HPDE6-E6E7 (cell line): ENCODE measurements around the gene C2orf69.

ENCODE experiments used
- DNase-seq: peaks from one replicate; pipeline ENCODE4 v3.0.0; 2011; ENCODE audit warnings: missing footprints; ENCODE audit errors: extremely low spot score

Gene C2orf69

DNA sequence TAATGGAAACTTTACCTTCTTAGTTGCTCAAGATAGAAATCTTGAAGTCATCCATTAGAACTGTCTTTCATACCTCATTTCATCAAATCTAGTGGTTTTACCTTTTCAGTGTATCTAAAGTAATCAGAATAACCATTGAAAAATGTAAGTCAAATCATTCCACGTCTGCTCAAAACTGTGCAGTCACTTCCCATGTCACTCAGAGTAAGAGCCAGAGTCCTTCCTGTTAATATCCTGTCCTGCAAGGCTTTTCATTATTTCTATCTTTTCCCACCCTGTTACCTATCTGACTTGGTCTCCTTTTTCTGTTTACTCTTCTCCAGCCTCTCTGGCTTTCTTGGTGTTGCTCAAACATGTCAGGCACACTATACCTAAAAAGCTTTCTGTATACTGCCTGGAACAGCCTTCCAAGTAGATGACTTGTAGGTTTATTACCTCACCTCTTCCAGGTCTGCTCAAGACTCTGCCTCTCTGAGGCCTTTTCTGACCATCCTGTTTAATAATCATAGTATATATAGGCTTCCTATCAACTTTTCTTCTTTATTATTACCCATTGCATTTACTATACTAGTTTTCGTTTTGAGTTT, 3.4 kb downstream of the C2orf69 start:
- DNase-seq = no peak

DNA sequence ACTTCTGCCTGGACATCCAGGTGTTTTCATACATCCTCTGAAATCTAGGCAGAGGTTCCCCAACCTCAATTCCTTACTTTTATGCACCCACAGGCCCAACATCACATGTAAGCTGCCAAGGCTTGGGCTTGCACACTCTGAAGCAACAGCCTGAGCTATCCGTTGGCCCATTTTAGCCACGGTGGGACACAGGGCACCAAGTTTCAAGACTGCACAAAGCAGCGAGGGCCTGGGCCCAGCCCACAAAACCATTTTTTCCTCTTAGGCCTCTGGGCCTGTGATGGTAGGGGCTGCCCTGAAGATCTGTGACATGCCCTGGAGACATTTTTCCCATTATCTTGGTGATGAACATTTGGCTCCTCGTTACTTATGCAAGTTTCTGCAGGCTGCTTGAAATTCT, 5.9 kb downstream of the C2orf69 start:
- no peak for DNase-seq

DNA sequence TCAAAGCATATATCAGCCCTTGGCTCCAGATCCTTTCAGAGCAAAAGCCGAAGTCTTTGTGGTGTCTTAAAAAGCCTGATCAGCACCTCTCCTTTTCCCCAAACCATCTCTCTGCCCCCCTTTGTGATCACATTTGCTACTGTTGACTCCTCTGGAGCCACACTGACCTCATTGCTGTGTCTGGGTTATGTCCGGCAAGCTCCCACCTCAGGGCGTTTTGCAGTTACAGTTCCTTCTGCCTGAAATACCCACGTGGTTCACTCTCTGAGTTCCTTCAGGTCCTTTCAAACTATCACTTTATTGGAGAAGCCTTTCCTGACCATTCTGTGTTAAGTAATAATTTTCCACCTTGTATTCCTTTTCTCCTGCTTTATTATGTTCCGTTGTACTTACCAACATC, 11.8 kb downstream of the C2orf69 start:
- no peak for DNase-seq

DNA sequence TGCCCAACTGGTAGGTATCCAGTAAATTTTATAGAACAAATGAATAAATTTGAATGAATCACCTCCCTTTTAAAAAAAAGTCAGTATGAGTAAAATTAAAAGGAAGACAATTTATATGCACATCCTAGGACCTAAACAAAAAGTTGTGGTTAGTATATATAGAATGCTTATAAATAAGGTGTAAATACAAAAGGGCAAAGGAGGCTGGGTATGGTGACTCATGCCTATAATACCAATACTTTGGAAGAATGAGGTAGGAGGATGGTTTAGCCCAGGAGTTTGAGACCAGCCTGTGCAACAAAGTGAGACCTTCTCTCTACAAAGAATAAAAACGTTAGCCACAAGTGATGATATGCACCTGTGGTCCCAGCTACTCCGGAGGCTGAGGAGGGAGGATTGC, 12.8 kb downstream of the C2orf69 start:
- no peak for DNase-seq

DNA sequence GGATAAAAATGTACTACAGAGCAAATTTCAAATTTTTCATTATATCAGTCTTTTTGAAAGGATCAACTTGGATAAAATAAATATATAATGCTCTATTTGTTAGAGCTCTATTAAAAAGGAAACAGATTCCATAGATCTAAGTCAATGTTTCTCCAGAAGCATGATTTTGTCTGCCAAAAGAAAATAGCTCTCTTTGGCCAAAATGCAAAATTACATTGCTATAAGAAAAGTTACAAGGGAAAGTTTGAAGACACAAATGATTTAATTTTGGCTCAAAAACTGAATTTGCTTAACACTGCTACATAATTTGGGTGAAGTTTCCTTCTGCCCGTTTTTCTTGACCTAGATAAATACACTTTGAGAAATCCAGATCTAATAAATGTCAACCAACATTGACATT, 15.7 kb downstream of the C2orf69 start:
- DNase-seq = no peak

DNA sequence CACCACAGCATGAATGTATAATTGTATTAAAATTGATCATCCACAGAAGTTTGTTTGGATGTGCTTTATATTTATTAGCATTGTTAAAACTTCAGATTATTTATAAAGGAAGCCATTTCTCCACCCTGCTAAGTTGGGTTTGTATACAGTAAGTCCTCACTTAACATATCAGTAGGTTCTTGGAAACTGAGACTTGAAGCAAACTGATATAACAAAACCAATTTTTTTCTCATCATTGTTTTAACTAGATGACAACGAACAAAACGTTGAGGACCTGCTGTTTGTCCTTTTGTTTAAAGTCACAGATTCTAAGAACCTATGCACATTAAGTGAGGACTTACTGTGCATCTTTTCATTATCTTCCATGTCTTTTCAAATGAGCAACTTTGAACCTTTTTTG, 17.1 kb downstream of the C2orf69 start:
- DNase-seq = no peak

DNA sequence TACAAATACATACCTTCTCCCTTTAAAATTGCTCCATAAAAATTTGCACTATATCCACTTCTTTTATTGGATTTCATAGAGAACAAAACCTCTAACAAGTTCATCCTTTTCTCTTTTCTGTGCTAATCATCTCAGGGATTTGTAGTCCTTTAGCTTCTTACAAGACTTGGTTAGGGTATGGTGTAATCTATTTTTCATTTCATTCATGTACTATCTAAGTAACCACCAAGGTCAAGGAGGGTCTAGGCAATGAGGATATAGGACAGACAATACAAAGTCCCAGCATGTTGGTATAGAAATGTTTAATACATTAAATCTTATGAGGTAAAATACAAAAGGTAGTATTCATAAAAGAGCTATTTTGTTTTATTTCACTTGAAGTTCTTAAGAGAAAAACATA, 17.5 kb downstream of the C2orf69 start:
- DNase-seq = no peak

DNA sequence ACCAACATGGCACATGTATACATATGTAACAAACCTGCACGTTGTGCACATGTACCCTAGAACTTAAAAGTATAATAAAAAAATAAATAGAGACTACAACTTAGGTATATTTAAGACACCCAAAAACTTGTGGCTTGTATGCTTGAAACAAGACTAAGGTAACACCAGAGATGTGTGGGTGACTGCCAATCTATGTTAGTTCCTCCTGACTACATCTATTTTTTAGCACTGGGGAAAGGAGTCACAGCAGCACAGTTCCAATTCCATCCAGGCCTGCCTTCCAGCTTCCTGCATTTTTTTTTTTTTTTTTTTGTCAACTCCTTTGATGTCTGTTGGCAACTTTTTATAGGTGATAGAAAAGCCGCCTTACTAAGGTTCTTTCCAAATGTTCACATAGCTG, 18.2 kb downstream of the C2orf69 start:
- no peak for DNase-seq

DNA sequence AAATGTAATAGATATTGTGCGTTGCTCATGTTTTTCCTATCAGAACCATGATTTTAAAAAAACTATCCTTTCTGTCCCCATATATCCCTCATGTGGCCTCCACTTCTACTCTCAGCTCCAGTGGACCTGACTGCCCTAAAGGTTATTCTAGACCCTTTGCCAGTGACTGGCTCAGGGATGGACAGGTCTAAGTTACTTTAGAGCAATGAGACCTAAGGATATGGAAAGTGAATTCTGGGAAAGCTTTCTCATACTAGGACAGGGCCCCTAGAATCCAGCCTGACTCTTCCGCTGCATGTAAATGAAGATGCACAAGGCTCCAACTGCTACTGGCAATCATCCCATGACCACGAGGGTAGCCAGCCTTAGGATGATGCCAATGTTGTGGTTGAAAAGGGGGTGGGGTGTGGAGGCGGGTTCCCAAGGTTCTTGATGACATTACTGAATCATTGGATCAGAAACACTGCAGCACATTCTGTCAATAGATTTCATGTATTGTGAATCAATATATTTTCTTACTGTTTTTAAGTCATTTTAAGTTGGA, 21.3 kb downstream of the C2orf69 start:
- DNase-seq = no peak

DNA sequence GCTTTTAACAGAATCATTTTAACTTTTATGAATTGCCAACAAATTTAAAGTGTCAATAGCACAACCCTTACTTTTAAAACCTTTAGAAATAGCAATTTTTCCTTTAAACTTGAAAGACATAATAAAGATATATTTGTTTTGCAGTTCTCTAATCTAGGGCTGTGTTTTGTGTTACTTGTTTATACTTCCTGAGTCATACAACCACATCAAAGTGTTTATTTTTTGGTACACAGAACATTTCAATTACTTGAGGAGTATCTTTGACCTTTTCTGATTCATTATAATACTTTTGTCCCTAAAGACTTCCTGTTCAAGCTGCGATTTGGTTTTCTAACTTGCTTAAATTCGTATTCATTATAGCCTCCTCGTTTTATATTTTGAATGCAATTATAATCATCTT, 22.4 kb downstream of the C2orf69 start:
- no peak for DNase-seq

DNA sequence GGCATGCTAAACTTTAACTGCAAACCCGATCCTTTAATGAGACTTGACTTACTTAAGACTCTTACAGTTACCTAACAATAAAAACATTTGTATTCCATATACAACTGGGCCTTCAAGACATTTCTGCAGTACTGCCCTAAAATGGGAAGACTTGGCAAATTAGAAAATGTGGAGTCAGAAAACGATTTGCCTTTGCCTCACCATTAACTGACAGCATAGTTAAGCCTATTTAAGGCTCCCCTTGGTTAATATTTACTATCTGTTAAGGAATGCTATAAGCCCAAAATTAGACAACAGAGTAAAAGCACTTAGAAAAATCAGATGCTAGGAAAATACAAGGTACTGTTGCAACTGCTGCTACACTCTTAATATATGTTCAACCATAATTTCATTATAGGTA, 25.5 kb downstream of the C2orf69 start:
- no peak for DNase-seq

DNA sequence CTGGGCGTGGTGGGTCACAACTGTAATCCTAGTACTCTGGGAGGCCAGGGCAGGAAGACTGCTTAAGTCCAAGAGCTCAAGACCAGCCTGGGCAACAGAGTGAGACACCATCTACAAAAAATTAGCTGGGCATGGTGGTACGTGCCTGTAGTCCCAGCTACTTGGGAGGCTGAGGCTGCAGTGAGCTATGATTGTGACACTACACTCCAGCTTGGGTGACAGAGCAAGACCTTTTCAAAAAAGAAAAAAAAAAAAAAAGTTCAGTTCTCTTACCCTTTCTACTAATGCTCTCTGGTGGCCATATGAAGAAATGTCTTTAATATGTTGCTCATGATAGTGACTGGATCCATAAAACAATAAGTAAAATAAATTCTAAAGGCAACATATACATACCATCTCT, 29.3 kb downstream of the C2orf69 start:
- no peak for DNase-seq

DNA sequence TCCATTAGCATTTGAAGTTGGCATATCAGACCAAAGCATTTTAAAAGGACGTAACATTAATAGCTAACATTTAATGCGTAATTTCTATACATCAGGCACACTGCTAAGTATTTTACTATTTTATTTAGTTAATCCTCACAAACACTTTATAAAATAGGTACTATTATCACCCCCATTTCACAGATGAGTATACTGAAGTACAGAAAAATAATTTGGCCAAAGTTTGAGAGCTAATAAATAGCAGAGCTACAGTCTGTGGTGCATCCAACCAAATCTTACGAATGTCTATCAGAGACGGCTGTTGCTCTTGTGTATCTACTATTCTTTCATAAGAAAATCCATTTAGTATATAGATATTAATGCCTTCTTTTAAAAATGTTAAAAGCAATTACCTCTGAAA, 32.3 kb downstream of the C2orf69 start:
- DNase-seq = no peak

DNA sequence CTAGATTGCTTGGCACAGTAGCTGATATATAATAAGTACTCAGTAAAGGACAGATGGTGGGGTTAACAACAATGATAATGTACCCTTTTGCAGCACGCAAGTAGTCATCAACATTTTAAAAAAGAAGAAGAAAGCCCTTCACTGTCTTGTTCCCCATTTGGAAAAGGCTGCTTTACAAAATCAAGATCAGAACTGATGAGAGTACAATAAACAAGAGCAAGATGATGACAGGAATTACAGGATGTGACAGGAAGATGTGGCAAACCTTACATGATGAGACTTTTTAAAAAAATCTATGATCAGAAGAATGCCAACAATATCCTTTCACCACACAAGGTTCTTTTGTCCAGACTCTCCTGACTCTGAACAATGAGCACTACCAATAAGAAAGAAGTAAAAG, 35.1 kb downstream of the C2orf69 start:
- no peak for DNase-seq

DNA sequence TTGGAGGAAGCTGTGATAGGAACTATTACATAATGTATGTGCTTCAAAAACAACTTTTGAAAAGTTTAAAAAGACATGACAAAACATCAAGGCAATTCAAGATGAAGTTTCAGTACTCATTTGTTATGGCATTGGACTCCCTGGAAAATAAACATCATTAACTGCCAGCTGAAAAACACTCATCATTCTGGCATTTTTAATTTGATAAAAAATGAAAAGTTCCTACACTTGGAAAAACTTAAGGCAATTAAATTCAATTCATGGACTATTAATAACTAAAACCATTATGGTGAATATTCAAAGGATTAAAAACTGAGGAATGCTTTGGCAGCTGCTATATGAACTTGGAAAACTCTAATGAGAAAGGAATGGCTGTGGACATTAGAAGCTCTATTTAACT, 35.7 kb downstream of the C2orf69 start:
- DNase-seq = no peak

DNA sequence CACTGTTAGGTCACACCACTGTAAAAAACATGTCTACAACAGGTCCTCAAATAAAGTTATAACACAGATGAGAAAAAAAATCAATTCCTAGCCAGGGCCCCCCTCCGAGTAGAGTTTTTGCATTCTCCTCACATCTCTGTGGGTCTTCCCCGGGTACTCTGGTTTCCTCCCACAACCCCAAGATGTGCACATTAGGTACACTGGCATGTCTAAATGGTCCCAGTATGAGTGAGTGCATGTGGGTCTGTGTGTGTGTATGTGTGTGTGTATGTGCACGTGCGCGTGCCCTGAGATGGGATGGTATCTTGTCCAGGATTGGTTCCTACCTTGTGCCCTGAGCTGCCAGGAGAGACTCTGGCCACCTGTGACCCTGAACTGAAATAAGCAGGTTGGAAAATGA, 39.3 kb downstream of the C2orf69 start:
- no peak for DNase-seq

DNA sequence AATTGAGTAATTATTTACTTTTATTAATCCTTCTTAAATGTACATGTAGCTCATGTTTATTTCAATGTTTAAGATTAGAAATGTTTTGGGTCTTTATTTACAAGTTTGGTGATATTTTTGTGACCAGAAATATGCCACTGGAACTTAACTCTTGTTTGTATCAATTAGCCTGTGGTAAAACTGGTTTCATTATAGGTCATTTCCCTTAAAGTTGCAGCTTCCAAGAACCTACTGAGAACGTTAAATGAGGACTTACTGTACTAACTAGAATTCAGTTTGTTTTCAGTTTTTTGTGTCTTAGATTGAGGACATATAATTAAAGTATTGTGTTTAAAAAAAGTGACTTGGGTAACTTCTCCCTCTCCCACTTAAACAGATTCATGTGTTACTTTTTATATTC, 39.9 kb downstream of the C2orf69 start:
- DNase-seq = no peak

DNA sequence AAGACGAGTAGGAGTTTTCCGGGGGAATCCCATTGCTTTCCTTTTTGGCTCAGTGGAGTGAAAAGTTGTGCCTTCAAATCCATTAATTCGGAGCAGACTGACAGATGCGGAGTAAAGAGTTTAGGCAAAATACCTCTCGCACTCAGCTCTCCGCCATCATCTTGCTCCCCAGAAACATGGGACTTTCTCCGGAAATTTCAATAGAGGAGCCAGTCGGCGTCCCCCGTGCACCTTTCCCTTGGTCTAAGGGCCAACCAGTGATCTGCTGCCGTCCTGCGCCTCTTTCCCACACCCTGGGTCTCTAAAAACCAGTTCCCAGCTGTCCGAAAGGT, 43.9 kb downstream of the C2orf69 start:
- no peak for DNase-seq

DNA sequence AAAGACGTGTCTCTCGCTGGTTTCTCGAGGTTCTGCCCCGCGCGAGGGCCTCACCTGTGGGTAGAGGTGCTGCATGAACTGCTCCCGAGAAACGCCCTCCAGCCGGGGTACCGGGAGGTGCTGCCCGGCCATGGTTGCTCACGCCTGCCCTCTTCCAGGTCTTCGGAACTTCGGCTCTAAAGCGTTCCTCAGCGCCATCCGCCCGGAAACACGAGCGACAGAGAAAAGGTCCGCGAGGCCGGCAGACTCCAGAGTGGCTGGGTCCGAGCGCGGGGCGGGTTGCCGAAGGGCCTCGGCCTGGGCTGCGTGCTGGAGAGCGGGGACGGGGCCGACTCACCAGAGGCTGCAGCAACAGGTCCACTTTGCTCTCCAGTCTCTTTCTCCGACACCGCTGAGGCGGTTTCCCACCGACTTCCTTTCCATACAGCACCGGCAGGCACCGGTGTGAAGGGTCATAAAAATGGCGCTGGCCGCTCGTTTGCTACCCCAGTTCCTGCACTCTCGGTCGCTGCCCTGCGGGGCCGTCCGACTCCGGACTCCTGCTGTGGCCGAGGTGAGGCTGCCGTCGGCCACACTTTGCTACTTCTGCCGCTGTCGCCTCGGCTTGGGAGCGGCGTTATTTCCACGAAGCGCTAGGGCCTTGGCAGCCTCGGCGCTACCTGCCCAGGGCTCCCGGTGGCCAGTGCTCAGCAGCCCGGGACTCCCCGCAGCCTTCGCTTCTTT, 44.4 kb downstream of the C2orf69 start, which contains the start of the genes MAIP1 and TYW5:
Gene MAIP1, plus strand, starts transcription at position 244 of the 723 bp plus-strand sequence. Its CDS starts 217 bp downstream, at position 461.
Gene TYW5, minus strand, starts transcription at position 153 of the 723 bp plus-strand sequence. Its CDS starts 21 bp downstream, at position 132.
- peak; percentile 90 for DNase-seq

DNA sequence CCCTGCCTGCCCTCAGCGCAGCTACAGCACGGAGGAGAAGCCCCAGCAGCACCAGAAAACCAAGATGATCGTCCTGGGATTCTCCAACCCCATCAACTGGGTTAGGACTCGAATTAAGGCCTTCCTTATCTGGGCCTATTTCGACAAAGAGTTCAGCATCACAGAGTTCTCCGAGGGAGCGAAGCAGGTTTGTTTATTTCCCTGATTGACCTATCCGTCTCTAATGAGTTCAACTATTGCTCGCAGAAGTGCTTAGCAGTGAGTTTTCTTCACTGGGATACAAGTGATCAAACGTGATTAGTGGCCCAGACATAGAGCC, 44.9 kb downstream of the C2orf69 start:
- no peak for DNase-seq

DNA sequence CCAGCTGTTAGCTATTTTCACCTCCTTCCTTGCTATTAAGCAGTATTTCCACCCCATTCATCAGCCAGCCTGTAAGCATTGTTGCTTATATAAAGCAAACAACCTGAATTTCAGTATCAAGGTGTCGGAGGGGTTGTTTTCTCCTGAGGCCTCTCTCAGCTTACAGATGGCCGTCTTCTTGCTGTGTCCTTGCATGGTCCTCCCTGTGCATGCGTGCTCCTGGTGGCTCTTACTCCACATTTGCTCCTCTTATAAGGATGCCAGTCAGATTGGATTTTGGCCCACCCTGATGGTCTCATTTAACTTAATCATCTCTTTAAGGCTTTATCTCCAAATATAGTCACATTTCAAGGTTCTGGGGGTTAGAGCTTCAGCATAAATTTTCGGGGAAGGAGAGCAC, 46.9 kb downstream of the C2orf69 start:
- no peak for DNase-seq

DNA sequence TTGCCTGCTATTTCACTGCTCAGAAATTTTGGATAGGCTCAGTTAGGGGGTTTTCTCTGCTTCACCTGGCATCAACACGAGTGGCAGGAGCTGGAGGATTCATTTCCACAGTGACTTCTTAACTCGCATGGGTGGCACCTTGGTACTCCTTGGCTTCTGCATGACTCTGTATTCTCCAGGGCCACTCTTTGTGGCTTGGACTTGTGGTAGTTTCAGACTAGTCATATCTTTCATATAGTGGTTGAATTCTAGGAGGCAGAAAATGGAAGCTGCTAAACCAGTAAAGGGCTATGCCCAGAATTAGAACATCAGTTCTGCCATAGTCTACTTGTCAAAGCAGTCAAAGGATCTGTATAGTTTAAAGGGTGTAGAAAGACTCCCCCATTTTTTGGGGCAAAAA, 51.1 kb downstream of the C2orf69 start:
- DNase-seq = no peak

DNA sequence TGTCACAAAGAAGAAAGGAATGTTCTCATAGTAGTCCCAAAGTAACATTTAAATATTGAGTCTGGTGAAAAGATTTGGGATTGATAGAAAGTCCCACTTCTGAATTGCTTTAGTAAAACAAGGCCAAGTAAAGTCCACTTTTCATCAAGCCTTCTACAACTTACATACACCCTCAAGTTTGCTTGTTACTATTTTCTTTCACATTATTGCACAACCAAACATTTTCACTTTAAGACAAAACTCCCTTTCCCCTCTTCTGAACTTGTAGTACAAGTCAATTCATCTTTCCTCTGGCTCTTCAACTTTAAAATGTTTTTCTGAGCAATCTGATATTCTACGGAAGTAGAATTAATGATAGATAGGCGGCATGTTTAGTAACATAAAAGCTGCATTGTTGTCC, 55.3 kb downstream of the C2orf69 start:
- no peak for DNase-seq

DNA sequence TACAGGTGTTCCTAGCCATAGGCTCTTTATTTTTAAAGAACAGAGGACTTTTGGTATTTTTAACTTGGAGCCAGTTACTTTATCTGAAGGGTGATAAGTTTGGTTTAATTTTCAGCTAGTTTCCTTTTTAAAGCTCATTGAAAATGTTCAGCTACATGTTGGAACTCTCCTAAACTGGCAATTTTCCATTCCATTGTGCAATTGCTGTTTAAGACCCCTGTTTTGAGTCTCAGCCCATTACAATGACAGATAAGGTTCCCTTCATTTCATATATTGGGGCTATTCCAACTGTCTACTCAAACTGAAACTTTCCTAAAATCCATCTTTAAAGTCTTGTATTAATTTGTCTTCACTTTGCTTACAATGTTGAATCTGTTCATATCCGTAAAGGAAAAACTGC, 55.9 kb downstream of the C2orf69 start:
- no peak for DNase-seq
